Left lung (tissue), 10 donors: Measurements from ENCODE around the gene KCNJ16. TPM values are rescaled to one million over a fixed set of nuclear protein-coding genes. Genes with fewer than 3 reads are reported as not detected.

ENCODE experiments used
- ATAC-seq: fragments of 200-7000 bp; cut with Tn5 transposase; one replicate; pipeline ENCODE4 v1.9.1; 2020; ENCODE audit warnings: moderate library complexity
- DNase-seq, 4 donors: peaks; one replicate each; pipeline ENCODE4 v3.0.0-alpha.2; 2013 to 2020
- H3K27ac ChIP-seq, 2 donors: fragments of 200-600 bp; sonication (generic) in 1 of 2; one replicate each; pipeline versions ENCODE4 v1.5.0 to v1.8.0; 2020 to 2021
- H3K27me3 ChIP-seq, 2 donors: fragments of 200-600 bp; sonication (generic) in 1 of 2; one replicate each; pipeline versions ENCODE4 v1.5.0 to v1.8.0; 2020 to 2021
- H3K36me3 ChIP-seq, 2 donors: fragments of 200-600 bp; sonication (generic) in 1 of 2; one replicate each; pipeline versions ENCODE4 v1.5.0 to v1.8.0; 2020 to 2021
- H3K4me1 ChIP-seq, 2 donors: fragments of 200-600 bp; one replicate each; pipeline ENCODE4 v1.8.0; 2021
- H3K4me3 ChIP-seq, 2 donors: fragments of 200-600 bp; sonication (generic) in 1 of 2; one replicate each; pipeline versions ENCODE4 v1.5.0 to v1.8.0; 2020 to 2021; ENCODE audit warnings: mild to moderate bottlenecking in 1 of 2
- H3K9me3 ChIP-seq, 2 donors: fragments of 200-600 bp; sonication (generic) in 1 of 2; one replicate each; pipeline versions ENCODE4 v1.5.0 to v1.8.0; 2020 to 2021
- CTCF ChIP-seq, 2 donors: fragments of 200-600 bp; sonication (generic) in 1 of 2; IDR thresholded peaks; one replicate each; pipeline versions ENCODE4 v1.5.0 to v1.8.0; 2021; ENCODE audit warnings: antibody characterized with exemption in 2 of 2
- intact Hi-C, 2 donors: fragments of 100-400 bp; cut with DNase I; formaldehyde crosslinking; loops; one replicate each; pipeline versions ENCODE4 v1.11.2 to v1.14.2; 2022
- polyA plus RNA-seq, 6 donors: library from polyadenylated mRNA; unstranded; fragments of 120-200 nt; gene quantifications; one replicate each; pipeline ENCODE4 v1.2.1, GENCODE V29; 2013; ENCODE audit not compliant: insufficient read length in 6 of 6
- total RNA-seq, 2 donors: library from RNA; stranded (reverse); fragmentation: NEBNext Ultra II Directional; extraction: Animal tissue kit (Norgen Biotek cat#: 25700); gene quantifications; one replicate each; pipeline ENCODE4 v1.2.1, GENCODE V29; 2021
- donor health status: DM: no; HTN: yes; CAD: no.
- donor health status: DM: no; HTN: no; CAD: no.

KCNJ16 gene
- total and polyA plus RNA-seq, 8 donors, result 0.23 to 2.7 (median 0.83) TPM

- Histone ChIP-seq H3K27me3 (no peaks in the 10 kb centered on the region), H3K9me3 (no peaks in the 10 kb centered on the region), H3K27ac (no peak overlapping the region), H3K4me3 (no peak overlapping the region), H3K4me1 (peaks cover 0 to 5% of the 10 kb centered on the region in 2 donors), H3K36me3 (peaks cover 0 to 14% of the 10 kb centered on the region in 2 donors)
- TF ChIP-seq CTCF (IDR thresholded peaks at IDR 0.05), result no peak
- intact Hi-C loops, result no loop called here
- no peak for ATAC-seq
- no peak for DNase-seq
These were observed 106.4 kb downstream of the KCNJ16 start for GRCh38 chr17:70181376-70181775.

- intact Hi-C loops, result no loop called here
- TF ChIP-seq CTCF (IDR thresholded peaks at IDR 0.05), result no peak
- Histone ChIP-seq H3K36me3 (peaks cover 0 to 9% of the 10 kb centered on the region in 2 donors), H3K27ac (no peak overlapping the region), H3K4me3 (no peak overlapping the region), H3K27me3 (no peaks in the 10 kb centered on the region), H3K4me1 (peaks cover 0 to 5% of the 10 kb centered on the region in 2 donors), H3K9me3 (no peaks in the 10 kb centered on the region)
- no peak for ATAC-seq
- no peak for DNase-seq
These were observed 106.8 kb downstream of the KCNJ16 start for GRCh38 chr17:70181866-70182265.

- no peak overlapping the region for H3K27ac ChIP-seq
- intact Hi-C loops, result no loop called here
- no peaks in the 10 kb centered on the region for H3K9me3 ChIP-seq
- H3K4me1 ChIP-seq, result no peaks in the 10 kb centered on the region
- ATAC-seq (no peak), DNase-seq (no peak)
- TF ChIP-seq CTCF (IDR thresholded peaks at IDR 0.05), result no peak
- no peak overlapping the region for H3K4me3 ChIP-seq
- no peaks in the 10 kb centered on the region for H3K27me3 ChIP-seq
- no peaks in the 10 kb centered on the region for H3K36me3 ChIP-seq
These were observed 108.5 kb downstream of the KCNJ16 start for GRCh38 chr17:70183508-70183907.

- TF ChIP-seq CTCF (IDR thresholded peaks at IDR 0.05), result no peak
- H3K36me3 ChIP-seq, result no peaks in the 10 kb centered on the region
- H3K27me3 ChIP-seq, result no peaks in the 10 kb centered on the region
- no peaks in the 10 kb centered on the region for H3K4me1 ChIP-seq
- ATAC-seq, result no peak
- H3K9me3 ChIP-seq, result no peaks in the 10 kb centered on the region
- no peak overlapping the region for H3K4me3 ChIP-seq
- intact Hi-C loops, result no loop called here
- H3K27ac ChIP-seq, result no peak overlapping the region
- DNase-seq, result no peak
These were observed 109.2 kb downstream of the KCNJ16 start for GRCh38 chr17:70184207-70184606.

- Histone ChIP-seq H3K9me3 (no peaks in the 10 kb centered on the region), H3K36me3 (no peaks in the 10 kb centered on the region), H3K27ac (no peak overlapping the region), H3K27me3 (no peaks in the 10 kb centered on the region), H3K4me3 (no peak overlapping the region), H3K4me1 (no peaks in the 10 kb centered on the region)
- DNase-seq, result no peak
- TF ChIP-seq CTCF (IDR thresholded peaks at IDR 0.05), result no peak
- intact Hi-C loops, result no loop called here
- no peak for ATAC-seq
These were observed 109.7 kb downstream of the KCNJ16 start for GRCh38 chr17:70184770-70185169.

Other genes with a start within 250 kb of the KCNJ16 start
- 10 to 100 TPM; 14.6 to 25.3 TPM for gene KCNJ2, start 94.3 kb downstream of the KCNJ16 start, total RNA-seq
- gene KCNJ2, start 94.3 kb downstream of the KCNJ16 start, polyA plus RNA-seq, result 1 to 10 TPM; 3.2 to 7.0 (median 5.1) TPM